Vagina (tissue), 2 donors: Measurements from ENCODE around the gene NCBP1.
"Not testable (repeated sequence)": the region's sequence is repeated elsewhere in the genome, so short reads cannot be mapped to it uniquely, and the experiment has no call there.

Source experiments
- CTCF ChIP-seq, 3 experiments: fragments of 450-650 bp in 2 of 3; fragments of 200-600 bp in 1 of 3; sonication (generic) in 1 of 3; IDR thresholded peaks; one replicate each; pipeline ENCODE4 v1.5.1; 2017 to 2019; ENCODE audit warnings: antibody characterized with exemption in 3 of 3, mild to moderate bottlenecking in 2 of 3, moderate library complexity in 2 of 3
- POLR2A ChIP-seq, 2 donors: fragments of 450-650 bp; IDR thresholded peaks; one replicate each; pipeline ENCODE4 v1.6.1; 2017; ENCODE audit warnings: antibody characterized with exemption in 2 of 2, mild to moderate bottlenecking in 2 of 2, moderate library complexity in 2 of 2
- POLR2AphosphoS5 ChIP-seq, 2 donors: sonication (generic); formaldehyde crosslinking; IDR thresholded peaks; one replicate each; pipeline ENCODE4 v1.9.0; 2017; ENCODE audit warnings: antibody characterized with exemption in 2 of 2, mild to moderate bottlenecking in 2 of 2, low read depth in 1 of 2; ENCODE audit not compliant: insufficient read depth in 1 of 2

- TF ChIP-seq POLR2A (IDR thresholded peaks at IDR 0.05); CTCF (IDR thresholded peaks at IDR 0.05); POLR2AphosphoS5 (IDR thresholded peaks at IDR 0.05; ENCODE audit: insufficient read depth in 1 of 2, low read depth in 1 of 2): not testable (repeated sequence)
Observed at GRCh38 chr9:97699281-97699680, 65.7 kb downstream of the NCBP1 start.
